Mammary epithelial cell (primary cell): ENCODE measurements around the gene BICD2.

Experiments
- EZH2 ChIP-seq: IDR thresholded peaks from 2 replicates; pipeline ENCODE4 v1.6.1; 2012; ENCODE audit warnings: low read length, inconsistent platforms, borderline replicate concordance
- TF ChIP-seq, protein P1 (sequence below), 2 donors: IDR thresholded peaks in 1 of 2; conservative IDR thresholded peaks in 1 of 2; 2 replicates each; pipeline ENCODE4 v1.5.1; 2011 to 2012; ENCODE audit warnings: inconsistent platforms in 2 of 2, low read length in 2 of 2, mild to moderate bottlenecking in 2 of 2, control low read depth in 1 of 2, low read depth in 1 of 2; ENCODE audit not compliant: insufficient read depth in 1 of 2; ENCODE audit errors: extremely low read depth in 1 of 2

DNA sequence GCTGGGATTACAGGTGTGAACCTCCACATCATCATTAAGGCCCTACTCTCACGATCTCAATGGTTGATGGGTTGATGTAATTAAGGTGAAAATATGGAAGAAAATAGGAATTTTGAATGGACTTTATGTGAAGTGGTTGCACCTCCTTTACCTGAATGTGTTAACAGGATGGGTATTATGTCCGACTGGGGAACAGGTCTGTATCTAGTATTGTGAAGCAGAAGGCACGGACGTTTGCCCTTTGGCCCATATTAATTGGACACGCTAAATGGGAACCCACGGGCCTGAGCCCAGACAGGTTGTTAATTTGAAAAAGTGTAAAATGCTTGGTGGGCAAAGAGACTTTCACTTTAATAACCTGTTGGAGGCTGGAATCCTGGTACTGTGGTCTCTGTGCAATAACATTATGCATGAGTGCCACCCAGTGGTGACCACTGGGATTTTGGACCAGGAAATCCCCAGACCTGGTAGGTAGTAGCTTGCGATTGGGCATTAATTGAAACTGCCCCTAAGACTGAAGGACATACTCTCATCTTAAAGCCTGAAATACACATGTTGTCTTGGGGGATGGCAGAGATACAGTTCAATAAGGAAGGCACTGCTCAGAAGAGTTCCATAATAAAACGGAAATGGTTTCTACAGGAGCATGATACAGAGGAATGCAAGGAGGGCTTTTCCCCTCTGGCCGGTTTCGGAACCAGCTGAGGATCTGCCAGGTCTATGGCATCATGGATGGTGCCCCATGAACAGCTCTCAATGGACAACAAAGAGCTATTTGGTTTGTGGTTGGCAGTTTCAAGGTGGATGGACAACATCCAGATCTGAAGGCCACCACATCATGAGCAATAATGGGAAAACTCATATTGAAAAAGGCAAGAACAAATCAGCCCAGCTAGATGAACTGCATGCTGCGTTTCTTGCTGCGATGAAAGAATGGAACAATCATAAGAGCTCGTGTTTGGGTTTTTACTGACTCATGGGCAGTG is 26.2 kb upstream of the BICD2 start:
- TF ChIP-seq, protein P1, sequence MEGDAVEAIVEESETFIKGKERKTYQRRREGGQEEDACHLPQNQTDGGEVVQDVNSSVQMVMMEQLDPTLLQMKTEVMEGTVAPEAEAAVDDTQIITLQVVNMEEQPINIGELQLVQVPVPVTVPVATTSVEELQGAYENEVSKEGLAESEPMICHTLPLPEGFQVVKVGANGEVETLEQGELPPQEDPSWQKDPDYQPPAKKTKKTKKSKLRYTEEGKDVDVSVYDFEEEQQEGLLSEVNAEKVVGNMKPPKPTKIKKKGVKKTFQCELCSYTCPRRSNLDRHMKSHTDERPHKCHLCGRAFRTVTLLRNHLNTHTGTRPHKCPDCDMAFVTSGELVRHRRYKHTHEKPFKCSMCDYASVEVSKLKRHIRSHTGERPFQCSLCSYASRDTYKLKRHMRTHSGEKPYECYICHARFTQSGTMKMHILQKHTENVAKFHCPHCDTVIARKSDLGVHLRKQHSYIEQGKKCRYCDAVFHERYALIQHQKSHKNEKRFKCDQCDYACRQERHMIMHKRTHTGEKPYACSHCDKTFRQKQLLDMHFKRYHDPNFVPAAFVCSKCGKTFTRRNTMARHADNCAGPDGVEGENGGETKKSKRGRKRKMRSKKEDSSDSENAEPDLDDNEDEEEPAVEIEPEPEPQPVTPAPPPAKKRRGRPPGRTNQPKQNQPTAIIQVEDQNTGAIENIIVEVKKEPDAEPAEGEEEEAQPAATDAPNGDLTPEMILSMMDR (conservative IDR thresholded peaks at IDR 0.05 in 1 of 2, IDR thresholded peaks at IDR 0.05 in 1 of 2; ENCODE audit: extremely low read depth in 1 of 2, insufficient read depth in 1 of 2, low read depth in 1 of 2, low read length in 2 of 2), result peak; percentile 78 to 84
- TF ChIP-seq EZH2, result no peak
